ENCODE data around the gene CMC4.

CMC4 gene
- 0 reads per million in 17 experiments for total RNA-seq

DNA sequence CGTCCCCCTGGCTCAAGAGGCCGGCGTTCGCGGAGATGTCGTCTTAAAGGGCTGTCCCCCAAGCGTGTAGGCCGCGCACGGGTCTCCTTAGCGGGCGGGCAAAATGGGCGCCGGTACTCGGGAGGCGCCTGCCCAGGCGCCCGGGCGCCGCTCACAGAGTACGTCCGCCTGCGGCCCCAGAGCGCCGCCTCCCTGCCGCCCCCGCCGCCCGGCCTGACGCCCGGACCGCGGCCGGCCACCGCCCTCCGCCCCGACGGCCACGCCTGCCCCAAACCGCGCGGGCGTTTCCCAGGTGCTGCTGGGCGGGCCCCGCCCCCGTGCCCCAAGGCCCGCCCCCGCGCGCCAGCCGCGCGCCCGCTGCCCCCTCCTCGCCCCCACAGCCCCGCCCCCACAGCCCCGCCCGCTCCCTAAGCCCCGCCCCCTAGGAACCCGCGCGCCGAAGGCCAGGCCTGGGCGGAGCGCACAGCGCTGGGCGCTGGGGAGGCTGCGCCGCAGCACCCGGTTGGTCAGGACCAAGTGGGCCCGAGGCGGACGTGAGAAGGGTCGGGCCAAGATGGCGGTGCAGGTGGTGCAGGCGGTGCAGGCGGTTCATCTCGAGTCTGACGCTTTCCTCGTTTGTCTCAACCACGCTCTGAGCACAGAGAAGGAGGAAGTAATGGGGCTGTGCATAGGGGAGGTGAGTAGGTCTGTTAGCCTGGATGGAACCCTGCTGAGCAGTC is at the start of gene CMC4, which contains the start of the genes BRCC3 and MTCP1:
Gene CMC4, minus strand, starts transcription at position 162 of the 719 bp plus-strand sequence. CDS start 7,113 bp downstream, outside the sequence.
Gene BRCC3, plus strand, starts transcription at position 534 of the 719 bp plus-strand sequence. Its CDS starts 20 bp downstream, at position 554.
Gene MTCP1, minus strand, starts transcription at position 162 of the 719 bp plus-strand sequence. CDS start 5,126 bp downstream, outside the sequence.
- DNase-seq = peak; percentile 83 to 93 (median 90)

DNA sequence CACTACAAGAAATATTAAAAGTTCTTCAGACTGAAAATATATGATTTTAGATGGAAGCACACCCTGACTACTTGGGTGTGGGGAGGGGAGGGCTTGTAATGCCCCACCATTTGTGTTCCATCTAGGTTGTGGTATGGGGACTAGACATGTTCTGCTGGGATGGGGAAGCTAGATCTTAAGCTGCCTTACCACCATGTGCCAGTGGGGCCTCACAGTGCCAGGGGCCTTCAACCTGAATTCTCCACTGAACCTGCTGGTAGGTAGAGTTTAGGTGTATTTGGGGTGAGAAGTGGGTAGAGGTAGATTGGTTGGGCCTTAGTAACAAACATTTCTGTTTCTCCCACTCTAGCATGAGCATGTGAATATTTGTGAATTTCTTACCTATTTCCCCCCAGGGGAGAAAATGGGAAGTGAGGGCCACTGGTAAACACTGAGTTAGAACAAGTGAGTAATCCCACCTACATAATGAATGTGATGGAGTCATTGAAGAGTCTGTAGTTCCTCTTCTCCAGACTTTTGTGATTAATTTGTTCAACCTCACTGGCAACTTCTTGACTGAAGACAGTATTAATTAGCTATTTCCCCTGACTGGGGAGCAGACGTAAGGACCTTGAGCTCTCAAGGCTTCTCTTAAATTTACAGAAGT is 44.4 kb upstream of the CMC4 start:
- DNase-seq = peak; percentile 4 to 57 (median 32)

GRCh38 chrX:155113097-155113496 is 42.2 kb upstream of the CMC4 start:
- no peak for DNase-seq

- DNase-seq = no peak
Measured at GRCh38 chrX:155112171-155112570, 41.2 kb upstream of the CMC4 start.

- no peak for DNase-seq
Measured at GRCh38 chrX:155108427-155108826, 37.5 kb upstream of the CMC4 start.

- DNase-seq = no peak
Measured at GRCh38 chrX:155105919-155106318, 35.0 kb upstream of the CMC4 start.

DNA sequence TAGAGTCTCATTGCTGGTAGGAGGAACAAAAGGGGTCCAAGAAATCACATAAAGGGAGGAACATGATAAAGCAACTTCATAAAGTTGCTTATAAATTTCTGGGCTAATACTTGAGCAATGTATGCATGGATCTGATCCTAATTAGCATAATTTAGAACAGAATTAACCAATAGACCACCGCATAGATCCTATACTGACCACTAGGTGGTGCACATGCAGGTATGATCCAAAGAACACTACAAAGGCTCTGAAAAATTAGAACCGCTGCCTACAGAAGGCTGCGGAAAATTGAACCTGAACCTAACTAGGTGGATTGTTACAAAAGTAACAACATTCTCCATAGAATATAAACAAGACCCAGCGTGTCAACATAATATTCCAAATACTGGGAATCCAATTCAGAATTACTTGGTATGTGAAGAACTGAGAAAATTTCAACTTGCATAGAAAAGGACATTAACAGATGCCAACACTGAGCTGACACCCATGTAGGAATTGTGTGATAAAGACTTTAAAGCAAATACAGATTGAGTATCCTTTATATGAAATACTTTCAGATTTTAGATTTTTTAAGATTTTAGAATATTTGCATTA is 23.6 kb upstream of the CMC4 start:
- DNase-seq = peak in 3 of 4 experiments; percentile 3 to 34 (median 27)

- no peak for DNase-seq
Measured at GRCh38 chrX:155086961-155087735, 16.2 kb upstream of the CMC4 start.

DNA sequence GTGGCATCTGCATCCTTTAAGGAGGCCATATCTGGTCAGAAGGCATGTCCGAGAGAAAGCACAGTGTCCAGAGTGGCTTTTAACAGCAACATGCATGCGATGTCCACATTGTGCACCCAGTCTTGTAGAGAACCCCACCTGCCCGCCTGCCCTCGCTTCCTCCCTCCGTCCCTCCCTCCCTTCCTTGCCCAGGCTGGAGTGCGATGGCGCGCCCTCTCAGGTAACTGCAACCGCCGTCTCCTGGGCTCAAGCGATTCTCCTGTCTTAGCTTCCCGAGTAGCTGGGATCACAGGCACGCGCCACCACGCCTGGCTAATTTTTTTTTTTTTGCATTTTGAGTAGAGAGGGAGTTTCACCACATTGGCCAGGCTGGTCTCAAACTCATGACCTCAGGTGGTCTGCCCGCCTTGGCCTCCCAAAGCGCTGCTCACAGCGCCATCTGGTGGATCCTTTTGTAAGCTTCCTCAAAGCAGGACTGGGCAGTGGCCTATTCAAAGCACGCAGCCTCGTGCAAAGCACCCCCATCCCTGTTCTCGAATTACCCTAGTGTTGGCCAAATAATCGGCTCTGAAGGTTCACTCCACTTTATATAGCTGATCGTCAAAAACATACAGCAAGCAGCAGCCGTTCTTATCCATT is 15.4 kb upstream of the CMC4 start:
- peak; percentile 40 to 56 (median 46) for DNase-seq

- DNase-seq = peak; percentile 48 to 60 (median 56)
Measured at GRCh38 chrX:155071694-155072280, 851 bp upstream of the CMC4 start.

- DNase-seq = no peak
Measured at GRCh38 chrX:155070663-155070974, 317 bp downstream of the CMC4 start.

GRCh38 chrX:155070038-155070437 is 898 bp downstream of the CMC4 start:
- DNase-seq = no peak

GRCh38 chrX:155069414-155069813 is 1.5 kb downstream of the CMC4 start:
- DNase-seq = no peak

DNA sequence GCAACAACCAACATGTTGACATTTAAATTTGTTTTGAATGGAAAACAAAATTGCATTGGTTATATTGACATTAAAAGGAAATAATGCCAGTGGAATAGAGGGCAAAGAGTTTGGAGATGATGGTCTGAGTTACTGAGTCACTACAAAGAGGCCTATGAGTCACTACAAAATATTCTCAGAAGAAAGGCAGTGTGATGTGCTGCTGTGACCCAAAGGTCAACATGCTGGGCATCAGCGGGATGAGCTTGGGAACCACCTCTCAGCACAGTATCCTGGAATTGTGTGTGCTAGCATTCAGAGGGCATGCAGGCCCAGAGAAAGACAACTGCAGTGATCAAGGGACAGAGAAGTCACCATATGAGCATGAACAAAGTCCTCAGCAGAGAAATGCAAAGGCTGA is 2.8 kb downstream of the CMC4 start:
- DNase-seq = peak; percentile 31 to 74 (median 44)

DNA sequence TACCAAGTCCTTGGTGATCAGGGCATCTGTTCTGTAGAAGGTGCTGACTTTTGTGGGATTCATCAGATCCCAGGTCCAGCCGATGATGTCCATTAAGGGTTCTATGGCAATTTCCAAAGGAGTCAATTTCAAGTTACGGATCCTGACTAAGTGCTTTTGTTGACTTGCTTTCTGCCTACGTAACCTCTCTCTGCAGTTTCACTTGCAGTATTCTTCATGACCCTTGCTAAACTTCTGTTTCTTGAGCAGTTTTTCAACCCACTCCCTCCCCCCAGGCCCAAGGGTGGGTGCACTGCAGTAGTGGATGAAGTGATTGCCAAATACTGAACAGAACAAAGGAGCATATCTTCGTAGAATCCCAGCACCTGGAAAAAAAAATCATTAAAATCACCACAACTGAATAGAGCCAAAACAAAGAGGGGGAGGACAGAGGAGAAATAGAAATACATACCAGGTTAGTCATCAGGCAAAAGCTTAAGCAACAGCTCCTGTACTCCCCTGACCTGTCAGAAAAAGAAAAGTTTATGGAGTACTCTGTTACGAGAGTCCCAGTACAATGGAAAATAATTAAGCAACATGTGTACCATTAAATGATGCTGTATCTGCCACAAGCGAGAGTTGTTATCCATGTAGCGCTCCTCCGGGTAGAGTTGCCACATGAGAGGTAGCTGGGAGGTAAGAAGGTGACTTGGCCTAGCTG is 5.8 kb downstream of the CMC4 start:
- DNase-seq = peak in 2 of 4 experiments; percentile 19 to 28

- DNase-seq = no peak
Measured at GRCh38 chrX:155061760-155062159, 9.2 kb downstream of the CMC4 start.

- peak; percentile 64 to 73 (median 70) for DNase-seq
Measured at GRCh38 chrX:155056877-155057792, 13.8 kb downstream of the CMC4 start.

DNA sequence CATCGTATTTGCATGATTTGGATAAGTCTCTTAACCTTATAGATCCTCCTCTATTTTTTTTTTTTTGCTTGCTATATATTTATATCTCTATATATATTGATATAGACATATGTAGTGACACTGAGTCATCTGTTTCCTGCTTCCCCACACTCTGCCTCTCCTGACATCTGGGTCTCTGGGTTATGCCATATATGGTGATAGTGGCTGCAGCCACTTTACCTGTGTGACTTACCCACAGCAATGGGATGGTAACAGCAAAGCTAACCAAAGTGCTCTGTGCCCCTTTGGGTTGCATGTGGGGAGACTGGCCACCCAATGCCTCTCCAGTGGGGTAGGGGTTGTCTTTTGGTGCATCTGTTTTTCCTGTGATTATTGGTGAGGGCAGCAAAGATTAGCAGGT is 14.5 kb downstream of the CMC4 start:
- DNase-seq = no peak

DNA sequence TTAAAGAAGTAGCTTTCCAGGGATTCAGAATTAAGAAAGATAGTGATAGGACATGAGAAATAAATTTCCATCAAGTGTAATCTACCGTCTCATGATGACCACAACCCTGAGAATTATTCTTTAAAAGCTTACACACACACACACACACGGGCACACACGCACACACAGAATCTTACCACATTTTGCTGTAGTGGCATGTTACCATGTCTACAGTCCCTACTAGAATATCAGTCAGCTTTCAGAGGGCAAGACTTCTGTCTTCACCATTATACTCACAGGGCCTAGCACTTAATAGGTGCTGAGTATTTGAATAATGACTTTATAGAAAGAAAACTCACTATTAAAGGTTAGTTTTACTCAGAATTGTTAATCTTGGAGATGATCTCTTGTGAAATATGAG is 15.4 kb downstream of the CMC4 start:
- DNase-seq = no peak

DNA sequence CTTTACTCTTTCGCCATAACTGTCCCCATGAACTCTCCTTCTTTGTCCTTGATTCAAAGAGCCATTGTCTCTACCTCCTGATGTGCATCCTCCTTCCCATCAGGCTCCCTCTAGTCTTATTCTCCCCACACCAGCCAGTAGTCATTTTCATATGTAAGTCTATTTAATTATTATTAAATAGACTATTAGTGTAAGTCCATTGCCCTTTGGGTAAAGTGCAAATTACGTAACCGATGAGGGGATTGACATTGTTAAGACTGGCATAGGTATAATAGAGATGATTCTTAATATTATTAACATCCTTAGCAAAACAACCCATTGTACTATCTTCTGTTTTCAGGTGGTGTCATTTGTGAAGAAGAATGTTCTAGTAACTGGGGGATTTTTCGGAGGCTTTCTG is 16.7 kb downstream of the CMC4 start:
- no peak for DNase-seq
